Transverse colon (tissue), 4 donors: ENCODE results near the gene TEAD3. TPM values are rescaled to one million over a fixed set of nuclear protein-coding genes. Genes with fewer than 3 reads are reported as not detected.

Experiments used
- DNase-seq: peaks from one replicate; pipeline ENCODE4 v3.0.0-alpha.2; 2019
- H3K27ac ChIP-seq, 4 donors: fragments of 200-600 bp; sonication (generic); 2 replicates each; pipeline ENCODE4 v1.5.1; 2016 to 2018; ENCODE audit warnings: inconsistent platforms in 4 of 4
- H3K27me3 ChIP-seq: fragments of 200-600 bp; sonication (generic); 2 replicates; pipeline ENCODE4 v1.5.1; 2017; ENCODE audit warnings: inconsistent platforms
- H3K36me3 ChIP-seq, 4 donors: fragments of 200-600 bp; sonication (generic); 2 replicates each; pipeline ENCODE4 v1.5.1; 2017 to 2019; ENCODE audit warnings: inconsistent platforms in 4 of 4
- H3K4me1 ChIP-seq, 4 donors: fragments of 200-600 bp; sonication (generic); 2 replicates each; pipeline ENCODE4 v1.5.1; 2017 to 2020; ENCODE audit warnings: inconsistent platforms in 4 of 4
- H3K4me3 ChIP-seq, 4 donors: fragments of 200-600 bp; sonication (generic); 1 replicate in 1 of 4; 2 replicates in 3 of 4; pipeline versions ENCODE4 v1.5.1 to v1.6.1; 2017 to 2019; ENCODE audit warnings: inconsistent platforms in 4 of 4
- H3K9me3 ChIP-seq, 2 donors: fragments of 200-600 bp; sonication (generic); 2 replicates each; pipeline ENCODE4 v1.5.1; 2017 to 2019; ENCODE audit warnings: inconsistent platforms in 2 of 2
- CTCF ChIP-seq, 5 experiments: fragments of 200-600 bp in 3 of 5; fragments of 450-650 bp in 2 of 5; sonication (generic) in 3 of 5; IDR thresholded peaks; 1 replicate in 2 of 5; 2 replicates in 3 of 5; pipeline ENCODE4 v1.5.1; 2016 to 2017; ENCODE audit warnings: antibody characterized with exemption in 5 of 5, inconsistent platforms in 3 of 5, mild to moderate bottlenecking in 2 of 5, moderate library complexity in 1 of 5
- EP300 ChIP-seq: sonication (generic); formaldehyde crosslinking; IDR thresholded peaks from one replicate; pipeline ENCODE4 v1.6.1; 2017; ENCODE audit warnings: antibody characterized with exemption, low read depth
- POLR2A ChIP-seq: fragments of 450-650 bp; IDR thresholded peaks from one replicate; pipeline ENCODE4 v1.6.1; 2016; ENCODE audit warnings: antibody characterized with exemption, mild to moderate bottlenecking, moderate library complexity
- POLR2AphosphoS5 ChIP-seq, 3 donors: sonication (generic); formaldehyde crosslinking; IDR thresholded peaks; one replicate each; pipeline ENCODE4 v1.6.1; 2016; ENCODE audit warnings: antibody characterized with exemption in 3 of 3
- WGBS, 2 donors: methylation state at CpG; one replicate each; pipeline ENCODE4 v1.1.5; 2018; ENCODE audit warnings: low coverage in 1 of 2; 5-methylcytosine and 5-hydroxymethylcytosine counted together
- in situ Hi-C, 4 donors: fragments of 200-750 bp; cut with MboI; loops; one replicate each; pipeline versions ENCODE4 v1.15.0 to v1.15.1; 2017; ENCODE audit warnings: low sequenced_read_pairs in 3 of 4, low pct_ligation_motif_present in 1 of 4, low pct_unique_long_range_greater_than_20kb in 1 of 4
- intact Hi-C: fragments of 100-400 bp; cut with DNase I; formaldehyde crosslinking; loops from one replicate; pipeline ENCODE4 v1.15.1; 2023; ENCODE audit warnings: low total_unique reads
- total RNA-seq, 4 donors: library from RNA; depleted of rRNA; stranded (reverse); fragments of >200 nt; gene quantifications; one replicate each; pipeline ENCODE4 v1.1.0, GENCODE V29; 2016

TEAD3 gene
- total RNA-seq, 4 donors from 2014 or later, result 23.0 to 67.7 (median 25.3) TPM

GRCh38 chr6:35510916-35511561, 14.2 kb upstream of the TEAD3 start:
- Histone ChIP-seq H3K4me1 (peaks cover 0 to 7% (median 3%) of the 10 kb centered on the region in 4 donors), H3K36me3 (no peaks in the 10 kb centered on the region), H3K27me3 (peaks cover 59% of the 10 kb centered on the region), H3K4me3 (no peak overlapping the region), H3K27ac (no peak overlapping the region), H3K9me3 (no peaks in the 10 kb centered on the region)
- intact Hi-C loops (loop anchor here (5.0 kb wide), 1 partner anchor 51 kb away; no protein-coding TSS in a partner anchor), in situ Hi-C loops (no loop called here)
- 74 to 83% methylated on average over 3 to 7 of the region's 7 CpGs for WGBS, 2 donors
- no peak for DNase-seq
- TF ChIP-seq POLR2A (no peak), CTCF (IDR thresholded peaks at IDR 0.05) (no peak), POLR2AphosphoS5 (IDR thresholded peaks at IDR 0.05) (no peak), EP300 (no peak)

- H3K9me3 ChIP-seq, result no peaks in the 10 kb centered on the region
- intact Hi-C loops (no loop called here), in situ Hi-C loops (no loop called here)
- no peak overlapping the region for H3K4me3 ChIP-seq
- DNase-seq, result no peak
- H3K36me3 ChIP-seq, result no peaks in the 10 kb centered on the region
- peaks cover 67% of the 10 kb centered on the region for H3K27me3 ChIP-seq
- no peak overlapping the region for H3K27ac ChIP-seq
- TF ChIP-seq CTCF (IDR thresholded peaks at IDR 0.05) (no peak), POLR2A (no peak), EP300 (no peak), POLR2AphosphoS5 (IDR thresholded peaks at IDR 0.05) (no peak)
- WGBS, 2 donors, result 58 to 67% methylated on average over 4 to 5 of the region's 5 CpGs
- peaks cover 0 to 7% (median 3%) of the 10 kb centered on the region in 4 donors for H3K4me1 ChIP-seq
Measured at GRCh38 chr6:35508542-35508941, 11.7 kb upstream of the TEAD3 start.

- intact Hi-C loops, result no loop called here
- no peak overlapping the region for H3K27ac ChIP-seq
- no peak for TF ChIP-seq CTCF (IDR thresholded peaks at IDR 0.05)
- no peak for TF ChIP-seq POLR2A
- no peak for TF ChIP-seq POLR2AphosphoS5 (IDR thresholded peaks at IDR 0.05)
- TF ChIP-seq EP300, result no peak
- H3K9me3 ChIP-seq, result no peaks in the 10 kb centered on the region
- no peak overlapping the region for H3K4me3 ChIP-seq
- peaks cover 69% of the 10 kb centered on the region for H3K27me3 ChIP-seq
- H3K36me3 ChIP-seq, result no peaks in the 10 kb centered on the region
- in situ Hi-C loops, result no loop called here
- DNase-seq, result no peak
- WGBS, 2 donors, result 60 to 64% methylated on average over 1 to 2 of the region's 2 CpGs
- H3K4me1 ChIP-seq, result peaks cover 0 to 7% (median 3%) of the 10 kb centered on the region in 4 donors
Measured at GRCh38 chr6:35508027-35508426, 11.1 kb upstream of the TEAD3 start.

GRCh38 chr6:35507221-35507620, 10.3 kb upstream of the TEAD3 start:
- intact Hi-C loops, result no loop called here
- 91% methylated on average over 2 of the region's 2 CpGs; no CpG with 5 or more reads in 1 of the 2 donors for WGBS, 2 donors
- no peaks in the 10 kb centered on the region for H3K36me3 ChIP-seq
- peaks cover 61% of the 10 kb centered on the region for H3K27me3 ChIP-seq
- no peak overlapping the region for H3K4me3 ChIP-seq
- TF ChIP-seq CTCF (IDR thresholded peaks at IDR 0.05), result no peak
- TF ChIP-seq POLR2A, result no peak
- no peak for TF ChIP-seq EP300
- TF ChIP-seq POLR2AphosphoS5 (IDR thresholded peaks at IDR 0.05), result no peak
- in situ Hi-C loops, result no loop called here
- no peak overlapping the region for H3K27ac ChIP-seq
- H3K4me1 ChIP-seq, result peaks cover 0 to 7% (median 3%) of the 10 kb centered on the region in 4 donors
- no peak for DNase-seq
- H3K9me3 ChIP-seq, result no peaks in the 10 kb centered on the region
